MM.1S (cell line): ENCODE data around the gene SUSD4.

Source experiments
- CTCF ChIP-seq: fragments of 300-600 bp; sonication (generic); IDR thresholded peaks from 2 replicates; pipeline ENCODE4 v1.5.1; 2016; ENCODE audit warnings: antibody characterized with exemption, low read length, mixed read lengths
- EZH2phosphoT487 ChIP-seq: fragments of 300-600 bp; sonication (generic); IDR thresholded peaks from 2 replicates; pipeline ENCODE4 v1.6.1; 2018; ENCODE audit warnings: antibody characterized with exemption, low read length

GRCh38 chr1:223209293-223209898 is 154.6 kb downstream of the SUSD4 start:
- TF ChIP-seq EZH2phosphoT487: no peak
- TF ChIP-seq CTCF: no peak
